ENCODE data around the gene MUC4. TPM values are rescaled to one million over a fixed set of nuclear protein-coding genes. Genes with fewer than 3 reads are reported as not detected.
"Not testable (repeated sequence)": the region's sequence is repeated elsewhere in the genome, so short reads cannot be mapped to it uniquely, and the experiment has no call there.

Gene MUC4
- total and polyA plus RNA-seq, 4 donors = not detected

DNA sequence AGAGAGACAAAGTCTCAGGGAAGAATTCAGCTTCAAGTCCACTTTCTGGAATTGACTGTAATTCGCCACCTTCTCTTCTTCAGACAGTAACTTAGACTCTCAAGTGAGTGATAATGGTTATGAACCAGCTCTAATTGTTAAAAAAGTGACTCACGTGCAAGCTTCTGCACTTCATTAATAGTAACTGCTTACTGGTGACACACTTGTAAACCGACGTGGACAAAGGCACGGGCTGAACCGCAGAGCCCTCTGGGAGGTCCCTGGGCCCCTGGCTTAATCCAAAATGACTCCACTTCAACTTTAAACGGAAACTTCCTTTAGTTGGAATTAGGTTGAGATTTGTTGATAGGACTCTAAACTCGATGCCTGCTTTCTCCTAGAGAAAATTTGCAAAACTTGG, 17.0 kb downstream of the MUC4 start:
- Histone ChIP-seq H3K9me3 (ENCODE audit: control insufficient read depth in 4 of 4, low read length in 3 of 4) (no peaks in the 10 kb centered on the region), H3K27me3 (ENCODE audit: control insufficient read depth in 4 of 4, insufficient read depth in 4 of 4, low read length in 3 of 4) (no peaks in the 10 kb centered on the region), H3K27ac (ENCODE audit: low read depth in 1 of 2, low read length in 2 of 2) (no peak overlapping the region), H3K4me3 (ENCODE audit: low read depth in 1 of 3, low read length in 3 of 3) (no peak overlapping the region), H3K9ac (ENCODE audit: low read depth in 1 of 2, low read length in 2 of 2) (no peak overlapping the region), H3K4me1 (ENCODE audit: control insufficient read depth in 4 of 4, insufficient read depth in 4 of 4, low read length in 3 of 4) (no peaks in the 10 kb centered on the region), H3K36me3 (ENCODE audit: control insufficient read depth in 4 of 4, insufficient read depth in 3 of 4, low read depth in 1 of 4, low read length in 3 of 4) (no peaks in the 10 kb centered on the region)
- no peak for TF ChIP-seq EGR1 (IDR thresholded peaks at IDR 0.05; ENCODE audit: low read depth in 2 of 2)
- 56% methylated on average over 8 of the region's 8 CpGs for WGBS
- DNase-seq (ENCODE audit: low spot score) = no peak

DNA sequence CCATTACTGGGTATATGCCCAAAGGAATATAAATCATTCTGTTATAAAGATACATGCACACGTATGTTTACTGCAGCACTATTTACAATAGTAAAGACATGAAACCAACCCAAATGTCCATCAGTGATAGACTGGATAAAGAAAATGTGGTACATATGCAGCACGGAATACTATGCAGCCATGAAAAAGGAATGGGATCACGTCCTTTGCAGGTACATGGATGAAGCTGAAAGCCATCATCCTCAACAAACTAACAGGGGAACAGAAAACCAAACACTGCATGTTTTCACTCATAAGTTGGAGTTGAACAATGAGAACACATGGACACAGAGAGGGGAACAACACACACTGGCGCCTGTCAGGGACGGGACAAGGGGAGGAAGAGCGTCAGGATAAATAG, 19.1 kb downstream of the MUC4 start:
- not testable (repeated sequence) for H3K36me3 ChIP-seq (ENCODE audit: control insufficient read depth in 4 of 4, insufficient read depth in 3 of 4, low read depth in 1 of 4, low read length in 3 of 4); H3K4me3 ChIP-seq (ENCODE audit: low read depth in 1 of 3, low read length in 3 of 3); H3K27ac ChIP-seq (ENCODE audit: low read depth in 1 of 2, low read length in 2 of 2); DNase-seq (ENCODE audit: low spot score); H3K9ac ChIP-seq (ENCODE audit: low read depth in 1 of 2, low read length in 2 of 2); H3K4me1 ChIP-seq (ENCODE audit: control insufficient read depth in 4 of 4, insufficient read depth in 4 of 4, low read length in 3 of 4); H3K9me3 ChIP-seq (ENCODE audit: control insufficient read depth in 4 of 4, low read length in 3 of 4); H3K27me3 ChIP-seq (ENCODE audit: control insufficient read depth in 4 of 4, insufficient read depth in 4 of 4, low read length in 3 of 4)
- 87% methylated on average over 6 of the region's 6 CpGs for WGBS

DNA sequence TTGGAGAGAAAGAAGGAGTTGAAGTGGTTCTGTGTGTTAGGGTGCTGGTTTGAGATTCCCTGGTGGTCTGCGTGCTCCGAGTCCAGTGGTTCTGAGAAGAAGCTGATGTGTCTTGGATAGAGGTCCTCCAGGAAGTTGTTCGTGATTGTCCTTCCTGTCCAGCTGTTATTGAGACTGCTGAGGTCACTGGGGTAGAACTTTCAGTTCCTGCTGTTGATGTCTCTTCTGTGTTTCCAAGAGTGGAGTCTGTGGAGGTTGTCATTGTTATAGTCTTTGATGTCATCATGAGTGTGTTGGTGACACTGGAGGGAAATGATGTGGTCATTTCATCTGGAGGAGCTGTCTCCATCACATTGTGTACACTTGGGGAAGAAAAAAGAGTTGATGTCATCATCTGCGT, 20.8 kb downstream of the MUC4 start:
- TF ChIP-seq, protein P1, sequence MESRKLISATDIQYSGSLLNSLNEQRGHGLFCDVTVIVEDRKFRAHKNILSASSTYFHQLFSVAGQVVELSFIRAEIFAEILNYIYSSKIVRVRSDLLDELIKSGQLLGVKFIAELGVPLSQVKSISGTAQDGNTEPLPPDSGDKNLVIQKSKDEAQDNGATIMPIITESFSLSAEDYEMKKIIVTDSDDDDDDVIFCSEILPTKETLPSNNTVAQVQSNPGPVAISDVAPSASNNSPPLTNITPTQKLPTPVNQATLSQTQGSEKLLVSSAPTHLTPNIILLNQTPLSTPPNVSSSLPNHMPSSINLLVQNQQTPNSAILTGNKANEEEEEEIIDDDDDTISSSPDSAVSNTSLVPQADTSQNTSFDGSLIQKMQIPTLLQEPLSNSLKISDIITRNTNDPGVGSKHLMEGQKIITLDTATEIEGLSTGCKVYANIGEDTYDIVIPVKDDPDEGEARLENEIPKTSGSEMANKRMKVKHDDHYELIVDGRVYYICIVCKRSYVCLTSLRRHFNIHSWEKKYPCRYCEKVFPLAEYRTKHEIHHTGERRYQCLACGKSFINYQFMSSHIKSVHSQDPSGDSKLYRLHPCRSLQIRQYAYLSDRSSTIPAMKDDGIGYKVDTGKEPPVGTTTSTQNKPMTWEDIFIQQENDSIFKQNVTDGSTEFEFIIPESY (IDR thresholded peaks at IDR 0.05) = no peak
- H3K9me3 ChIP-seq (ENCODE audit: control insufficient read depth in 4 of 4, low read length in 3 of 4) = no peaks in the 10 kb centered on the region
- H3K36me3 ChIP-seq (ENCODE audit: control insufficient read depth in 4 of 4, insufficient read depth in 3 of 4, low read depth in 1 of 4, low read length in 3 of 4) = no peaks in the 10 kb centered on the region
- WGBS = 75% methylated on average over 4 of the region's 4 CpGs
- no peak for DNase-seq (ENCODE audit: low spot score)
- H3K4me1 ChIP-seq (ENCODE audit: control insufficient read depth in 4 of 4, insufficient read depth in 4 of 4, low read length in 3 of 4) = no peaks in the 10 kb centered on the region
- H3K9ac ChIP-seq (ENCODE audit: low read depth in 1 of 2, low read length in 2 of 2) = no peak overlapping the region
- H3K27ac ChIP-seq (ENCODE audit: low read depth in 1 of 2, low read length in 2 of 2) = no peak overlapping the region
- H3K4me3 ChIP-seq (ENCODE audit: low read depth in 1 of 3, low read length in 3 of 3) = no peak overlapping the region
- H3K27me3 ChIP-seq (ENCODE audit: control insufficient read depth in 4 of 4, insufficient read depth in 4 of 4, low read length in 3 of 4) = no peaks in the 10 kb centered on the region

DNA sequence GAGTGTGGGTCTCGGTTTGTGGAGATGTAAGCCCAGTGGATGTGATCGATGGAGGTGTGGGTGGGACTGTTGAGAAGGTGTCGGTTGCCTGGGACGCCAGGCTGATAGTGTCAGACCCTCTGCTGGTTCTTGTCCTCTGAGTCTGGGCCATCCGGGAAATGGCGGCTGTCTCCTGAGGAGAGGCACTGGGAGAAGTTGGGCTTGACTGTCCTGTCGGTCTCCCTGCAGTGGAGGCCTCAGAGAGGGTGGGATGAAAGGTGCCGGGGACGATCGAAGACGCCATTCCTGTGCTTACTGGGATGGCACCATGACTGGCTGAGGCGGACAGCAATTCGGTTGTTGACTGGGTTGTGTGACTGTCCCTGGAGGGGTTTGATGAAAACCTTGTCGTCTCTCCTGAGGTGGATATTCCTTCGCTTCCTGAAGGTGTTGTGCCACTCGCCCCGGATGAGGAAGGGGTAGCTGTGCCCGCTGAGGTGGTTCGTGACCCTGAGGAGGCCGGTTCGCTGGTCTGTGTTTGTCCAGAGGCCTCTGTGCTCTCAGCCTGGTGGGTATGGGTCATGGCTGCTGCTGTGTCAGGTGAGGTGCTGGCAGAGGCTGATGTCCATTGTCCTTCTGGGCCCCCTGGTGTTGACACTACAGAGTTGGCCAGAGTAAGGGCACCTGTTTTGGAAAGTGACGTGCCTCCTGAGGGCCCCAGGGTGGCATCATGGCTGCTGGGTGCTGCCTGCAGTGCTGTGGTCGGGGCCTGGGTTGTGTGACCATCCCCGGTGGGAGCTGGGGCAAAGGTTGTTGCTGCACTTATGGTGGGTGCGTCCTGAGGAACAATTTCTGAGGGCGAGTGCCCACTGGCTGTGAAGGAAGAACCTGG, 22.8 kb downstream of the MUC4 start:
- Histone ChIP-seq H3K9ac (ENCODE audit: low read depth in 1 of 2, low read length in 2 of 2) (no peak overlapping the region), H3K9me3 (ENCODE audit: control insufficient read depth in 4 of 4, low read length in 3 of 4) (no peaks in the 10 kb centered on the region), H3K4me3 (ENCODE audit: low read depth in 1 of 3, low read length in 3 of 3) (no peak overlapping the region), H3K36me3 (ENCODE audit: control insufficient read depth in 4 of 4, insufficient read depth in 3 of 4, low read depth in 1 of 4, low read length in 3 of 4) (no peaks in the 10 kb centered on the region), H3K27me3 (ENCODE audit: control insufficient read depth in 4 of 4, insufficient read depth in 4 of 4, low read length in 3 of 4) (no peaks in the 10 kb centered on the region), H3K27ac (ENCODE audit: low read depth in 1 of 2, low read length in 2 of 2) (no peak overlapping the region), H3K4me1 (ENCODE audit: control insufficient read depth in 4 of 4, insufficient read depth in 4 of 4, low read length in 3 of 4) (no peaks in the 10 kb centered on the region)
- 86% methylated on average over 26 of the region's 26 CpGs for WGBS
- DNase-seq (ENCODE audit: low spot score) = no peak
- TF ChIP-seq NR2F2 (IDR thresholded peaks at IDR 0.05) (no peak), GABPA (IDR thresholded peaks at IDR 0.05 in 1 of 2, conservative IDR thresholded peaks at IDR 0.05 in 1 of 2) (no peak), TAF1 (conservative IDR thresholded peaks at IDR 0.05) (no peak), HNF4A (conservative IDR thresholded peaks at IDR 0.05) (no peak), YY1 (IDR thresholded peaks at IDR 0.05) (no peak), JUND (IDR thresholded peaks at IDR 0.05) (no peak), FOXA1 (IDR thresholded peaks at IDR 0.05) (no peak), RXRA (IDR thresholded peaks at IDR 0.05) (no peak), HNF4G (IDR thresholded peaks at IDR 0.05) (no peak)
- TF ChIP-seq, protein P1 (IDR thresholded peaks at IDR 0.05) = no peak
- TF ChIP-seq, protein P2, sequence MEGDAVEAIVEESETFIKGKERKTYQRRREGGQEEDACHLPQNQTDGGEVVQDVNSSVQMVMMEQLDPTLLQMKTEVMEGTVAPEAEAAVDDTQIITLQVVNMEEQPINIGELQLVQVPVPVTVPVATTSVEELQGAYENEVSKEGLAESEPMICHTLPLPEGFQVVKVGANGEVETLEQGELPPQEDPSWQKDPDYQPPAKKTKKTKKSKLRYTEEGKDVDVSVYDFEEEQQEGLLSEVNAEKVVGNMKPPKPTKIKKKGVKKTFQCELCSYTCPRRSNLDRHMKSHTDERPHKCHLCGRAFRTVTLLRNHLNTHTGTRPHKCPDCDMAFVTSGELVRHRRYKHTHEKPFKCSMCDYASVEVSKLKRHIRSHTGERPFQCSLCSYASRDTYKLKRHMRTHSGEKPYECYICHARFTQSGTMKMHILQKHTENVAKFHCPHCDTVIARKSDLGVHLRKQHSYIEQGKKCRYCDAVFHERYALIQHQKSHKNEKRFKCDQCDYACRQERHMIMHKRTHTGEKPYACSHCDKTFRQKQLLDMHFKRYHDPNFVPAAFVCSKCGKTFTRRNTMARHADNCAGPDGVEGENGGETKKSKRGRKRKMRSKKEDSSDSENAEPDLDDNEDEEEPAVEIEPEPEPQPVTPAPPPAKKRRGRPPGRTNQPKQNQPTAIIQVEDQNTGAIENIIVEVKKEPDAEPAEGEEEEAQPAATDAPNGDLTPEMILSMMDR (IDR thresholded peaks at IDR 0.05; ENCODE audit: low read depth, low read length, missing input control) = no peak
- TF ChIP-seq, protein P3, sequence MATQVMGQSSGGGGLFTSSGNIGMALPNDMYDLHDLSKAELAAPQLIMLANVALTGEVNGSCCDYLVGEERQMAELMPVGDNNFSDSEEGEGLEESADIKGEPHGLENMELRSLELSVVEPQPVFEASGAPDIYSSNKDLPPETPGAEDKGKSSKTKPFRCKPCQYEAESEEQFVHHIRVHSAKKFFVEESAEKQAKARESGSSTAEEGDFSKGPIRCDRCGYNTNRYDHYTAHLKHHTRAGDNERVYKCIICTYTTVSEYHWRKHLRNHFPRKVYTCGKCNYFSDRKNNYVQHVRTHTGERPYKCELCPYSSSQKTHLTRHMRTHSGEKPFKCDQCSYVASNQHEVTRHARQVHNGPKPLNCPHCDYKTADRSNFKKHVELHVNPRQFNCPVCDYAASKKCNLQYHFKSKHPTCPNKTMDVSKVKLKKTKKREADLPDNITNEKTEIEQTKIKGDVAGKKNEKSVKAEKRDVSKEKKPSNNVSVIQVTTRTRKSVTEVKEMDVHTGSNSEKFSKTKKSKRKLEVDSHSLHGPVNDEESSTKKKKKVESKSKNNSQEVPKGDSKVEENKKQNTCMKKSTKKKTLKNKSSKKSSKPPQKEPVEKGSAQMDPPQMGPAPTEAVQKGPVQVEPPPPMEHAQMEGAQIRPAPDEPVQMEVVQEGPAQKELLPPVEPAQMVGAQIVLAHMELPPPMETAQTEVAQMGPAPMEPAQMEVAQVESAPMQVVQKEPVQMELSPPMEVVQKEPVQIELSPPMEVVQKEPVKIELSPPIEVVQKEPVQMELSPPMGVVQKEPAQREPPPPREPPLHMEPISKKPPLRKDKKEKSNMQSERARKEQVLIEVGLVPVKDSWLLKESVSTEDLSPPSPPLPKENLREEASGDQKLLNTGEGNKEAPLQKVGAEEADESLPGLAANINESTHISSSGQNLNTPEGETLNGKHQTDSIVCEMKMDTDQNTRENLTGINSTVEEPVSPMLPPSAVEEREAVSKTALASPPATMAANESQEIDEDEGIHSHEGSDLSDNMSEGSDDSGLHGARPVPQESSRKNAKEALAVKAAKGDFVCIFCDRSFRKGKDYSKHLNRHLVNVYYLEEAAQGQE (IDR thresholded peaks at IDR 0.05) = no peak

All from liver (tissue), 9 donors.